HG03378 (cell line): Measurements from ENCODE around the gene TMEM123.

Experiments
- ATAC-seq: cut with Tn5 transposase; IDR thresholded peaks from one replicate; pipeline ENCODE4 v1.9.1; 2021; ENCODE audit warnings: mild to moderate bottlenecking, moderate library complexity; ENCODE audit not compliant: unreplicated experiment

TMEM123 gene

GRCh38 chr11:102452461-102453301 is at the start of gene TMEM123:
TSS of gene TMEM123 (minus strand) at chr11:102452765. CDS start at chr11:102452623, 142 bp downstream.
- peak; percentile 32 for ATAC-seq

GRCh38 chr11:102500829-102501228 is 48.3 kb upstream of the TMEM123 start:
- ATAC-seq = no peak

- no peak for ATAC-seq
These were observed 47.4 kb upstream of the TMEM123 start for GRCh38 chr11:102499931-102500330.

- ATAC-seq = no peak
These were observed 46.6 kb upstream of the TMEM123 start for GRCh38 chr11:102499151-102499550.

GRCh38 chr11:102497061-102497460 is 44.5 kb upstream of the TMEM123 start:
- ATAC-seq = no peak

- peak; percentile 85 for ATAC-seq
These were observed 42.8 kb upstream of the TMEM123 start for GRCh38 chr11:102495161-102496042.

- no peak for ATAC-seq
These were observed 41.7 kb upstream of the TMEM123 start for GRCh38 chr11:102494216-102494615.

- no peak for ATAC-seq
These were observed 41.0 kb upstream of the TMEM123 start for GRCh38 chr11:102493524-102493923.

- ATAC-seq = no peak
These were observed 39.4 kb upstream of the TMEM123 start for GRCh38 chr11:102491969-102492368.

GRCh38 chr11:102489186-102490145 is 36.9 kb upstream of the TMEM123 start:
- peak; percentile 38 for ATAC-seq

GRCh38 chr11:102488208-102488607 is 35.6 kb upstream of the TMEM123 start:
- ATAC-seq = peak; percentile 56

GRCh38 chr11:102487214-102487613 is 34.6 kb upstream of the TMEM123 start:
- no peak for ATAC-seq

GRCh38 chr11:102486584-102486983 is 34.0 kb upstream of the TMEM123 start:
- no peak for ATAC-seq

GRCh38 chr11:102485095-102485722 is 32.6 kb upstream of the TMEM123 start:
- ATAC-seq = no peak

GRCh38 chr11:102482433-102482832 is 29.9 kb upstream of the TMEM123 start:
- no peak for ATAC-seq

GRCh38 chr11:102479733-102480132 is 27.2 kb upstream of the TMEM123 start:
- ATAC-seq = no peak

- no peak for ATAC-seq
These were observed 26.2 kb upstream of the TMEM123 start for GRCh38 chr11:102478673-102479299.

GRCh38 chr11:102476812-102477211 is 24.2 kb upstream of the TMEM123 start:
- peak; percentile 41 for ATAC-seq

- no peak for ATAC-seq
These were observed 23.5 kb upstream of the TMEM123 start for GRCh38 chr11:102476069-102476468.

GRCh38 chr11:102473543-102473942 is 21.0 kb upstream of the TMEM123 start:
- ATAC-seq = no peak
